Lower lobe of right lung (tissue), 2 donors: Measurements from ENCODE around the gene FAM174C. TPM values are rescaled to one million over a fixed set of nuclear protein-coding genes. Genes with fewer than 3 reads are reported as not detected.

Experiments
- ATAC-seq, 2 donors: fragments of 200-7000 bp; cut with Tn5 transposase; one replicate each; pipeline ENCODE4 v1.9.1; 2020 to 2022; ENCODE audit warnings: mild to moderate bottlenecking in 2 of 2, moderate library complexity in 2 of 2
- DNase-seq: peaks from one replicate; pipeline ENCODE4 v3.0.0-alpha.2; 2020
- H3K27ac ChIP-seq: fragments of 200-600 bp; one replicate; pipeline ENCODE4 v1.8.0; 2022
- H3K27me3 ChIP-seq: fragments of 200-600 bp; one replicate; pipeline ENCODE4 v1.8.0; 2022; ENCODE audit warnings: low read depth
- H3K36me3 ChIP-seq: fragments of 200-600 bp; one replicate; pipeline ENCODE4 v1.8.0; 2022; ENCODE audit warnings: mild to moderate bottlenecking
- H3K4me1 ChIP-seq: fragments of 200-600 bp; one replicate; pipeline ENCODE4 v1.8.0; 2022
- H3K4me3 ChIP-seq: fragments of 200-600 bp; one replicate; pipeline ENCODE4 v1.8.0; 2022; ENCODE audit warnings: mild to moderate bottlenecking
- H3K9me3 ChIP-seq: fragments of 200-600 bp; one replicate; pipeline ENCODE4 v1.8.0; 2022
- intact Hi-C: fragments of 100-400 bp; cut with DNase I; formaldehyde crosslinking; loops from one replicate; pipeline ENCODE4 v1.11.0; 2022
- total RNA-seq: library from RNA; stranded (reverse); fragmentation: NEBNext Ultra II Directional; extraction: Animal tissue kit (Norgen Biotek cat#: 25700); gene quantifications from one replicate; pipeline ENCODE4 v1.2.1, GENCODE V29; 2021
- TF ChIP-seq, protein P1 (sequence below): fragments of 200-600 bp; IDR thresholded peaks from one replicate; pipeline ENCODE4 v1.8.0; 2022; ENCODE audit warnings: antibody characterized with exemption, mild to moderate bottlenecking
- donor health status: DM: no; HTN: yes; CAD: no; lungs with severe emphysema.

The FAM174C gene
- total RNA-seq, 1 donor from 2014 or later: 43.5 TPM

DNA sequence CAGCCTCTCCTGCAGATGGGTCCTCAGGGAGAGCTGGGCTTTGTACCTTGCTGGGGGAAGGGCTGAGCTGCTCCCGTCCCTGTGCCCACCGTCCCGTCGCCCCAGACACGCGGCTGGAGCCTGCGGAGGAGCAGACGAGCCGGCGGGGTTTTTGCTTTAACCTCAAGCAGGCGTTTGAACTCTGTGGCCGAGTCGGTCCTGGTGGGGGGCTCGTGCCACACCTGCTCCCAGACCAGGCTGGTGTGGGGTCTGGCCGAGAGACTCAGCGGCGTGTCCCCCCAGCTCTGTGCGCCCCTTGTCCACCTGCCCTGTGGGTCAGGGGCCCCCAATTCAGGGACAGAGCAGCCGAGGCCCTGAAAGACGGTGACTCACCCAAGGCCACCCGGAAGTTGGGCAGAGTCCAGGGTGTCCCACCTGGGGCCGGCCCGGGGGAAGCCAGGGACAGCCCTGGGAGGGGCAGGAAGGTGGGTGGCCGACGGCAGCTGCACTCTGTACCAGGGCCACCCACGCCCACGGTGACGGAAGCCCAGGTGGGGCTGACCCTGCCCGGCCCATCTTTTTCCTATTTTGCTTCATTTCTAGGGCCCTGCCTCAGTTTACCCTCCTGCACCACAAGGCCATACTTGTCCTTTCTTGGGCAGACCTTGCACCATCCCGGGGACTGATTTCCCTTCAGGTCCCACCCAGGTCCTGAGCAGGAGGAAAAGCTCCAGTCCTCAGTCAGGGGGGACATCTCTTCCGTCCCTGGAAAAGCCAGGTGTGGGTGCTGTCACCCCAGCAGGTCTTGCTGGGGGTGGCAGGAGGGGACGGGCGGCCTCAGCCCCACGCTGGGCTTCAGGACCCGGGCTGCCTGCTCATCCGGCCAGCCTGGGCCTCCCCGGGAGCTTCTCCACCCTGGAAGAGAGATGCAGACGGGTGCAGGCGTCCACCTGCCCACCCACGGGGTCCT, 15.6 kb downstream of the FAM174C start:
- TF ChIP-seq, protein P1, sequence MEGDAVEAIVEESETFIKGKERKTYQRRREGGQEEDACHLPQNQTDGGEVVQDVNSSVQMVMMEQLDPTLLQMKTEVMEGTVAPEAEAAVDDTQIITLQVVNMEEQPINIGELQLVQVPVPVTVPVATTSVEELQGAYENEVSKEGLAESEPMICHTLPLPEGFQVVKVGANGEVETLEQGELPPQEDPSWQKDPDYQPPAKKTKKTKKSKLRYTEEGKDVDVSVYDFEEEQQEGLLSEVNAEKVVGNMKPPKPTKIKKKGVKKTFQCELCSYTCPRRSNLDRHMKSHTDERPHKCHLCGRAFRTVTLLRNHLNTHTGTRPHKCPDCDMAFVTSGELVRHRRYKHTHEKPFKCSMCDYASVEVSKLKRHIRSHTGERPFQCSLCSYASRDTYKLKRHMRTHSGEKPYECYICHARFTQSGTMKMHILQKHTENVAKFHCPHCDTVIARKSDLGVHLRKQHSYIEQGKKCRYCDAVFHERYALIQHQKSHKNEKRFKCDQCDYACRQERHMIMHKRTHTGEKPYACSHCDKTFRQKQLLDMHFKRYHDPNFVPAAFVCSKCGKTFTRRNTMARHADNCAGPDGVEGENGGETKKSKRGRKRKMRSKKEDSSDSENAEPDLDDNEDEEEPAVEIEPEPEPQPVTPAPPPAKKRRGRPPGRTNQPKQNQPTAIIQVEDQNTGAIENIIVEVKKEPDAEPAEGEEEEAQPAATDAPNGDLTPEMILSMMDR: no peak
- no peak for ATAC-seq

DNA sequence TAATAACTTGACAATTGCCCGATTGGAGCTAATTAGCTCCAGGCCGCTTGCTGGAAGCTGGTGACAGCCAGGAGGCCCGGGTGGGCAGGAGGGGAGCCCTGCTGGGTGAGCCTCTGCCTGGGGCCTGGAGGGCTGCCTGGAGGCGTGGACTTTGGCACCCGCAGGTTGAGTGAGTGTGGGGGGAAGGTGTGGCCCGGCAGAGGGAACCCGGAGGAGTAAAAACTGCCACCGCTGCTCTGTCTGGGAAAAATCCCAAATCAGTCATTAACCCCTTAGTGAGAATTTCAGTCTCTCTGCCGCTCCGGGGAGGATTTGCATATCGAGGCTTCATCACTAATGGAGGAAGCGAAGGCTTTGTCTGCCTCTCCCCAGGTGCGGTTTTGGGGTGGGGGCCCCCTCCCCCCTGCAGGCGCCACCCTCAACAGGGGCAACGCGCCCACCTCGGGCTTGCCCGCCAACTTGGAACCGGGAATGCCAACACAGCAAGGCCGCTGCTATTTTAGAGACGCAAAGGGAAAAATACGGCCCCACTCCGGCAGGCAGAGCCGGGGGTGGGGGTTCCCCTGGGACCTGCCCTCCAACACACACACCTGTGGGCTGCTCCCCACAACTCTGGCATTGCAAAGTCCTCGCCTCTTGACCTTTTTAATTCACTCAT, 16.6 kb downstream of the FAM174C start:
- Histone ChIP-seq H3K36me3 (no peaks in the 10 kb centered on the region), H3K27me3 (peaks cover 95% of the 10 kb centered on the region), H3K4me1 (peaks cover 3% of the 10 kb centered on the region), H3K27ac (no peak overlapping the region), H3K9me3 (no peaks in the 10 kb centered on the region), H3K4me3 (no peak overlapping the region)
- intact Hi-C loops: no loop called here
- DNase-seq (no peak), ATAC-seq (no peak)
- TF ChIP-seq, protein P1: no peak

More for the DNA sequence above, 15.6 kb downstream of the FAM174C start:
- intact Hi-C loops: no loop called here
- H3K9me3 ChIP-seq: no peaks in the 10 kb centered on the region
- H3K36me3 ChIP-seq: no peaks in the 10 kb centered on the region
- no peak overlapping the region for H3K4me3 ChIP-seq
- DNase-seq: no peak
- no peak overlapping the region for H3K27ac ChIP-seq
- H3K4me1 ChIP-seq: peaks cover 3% of the 10 kb centered on the region
- peaks cover 92% of the 10 kb centered on the region for H3K27me3 ChIP-seq

DNA sequence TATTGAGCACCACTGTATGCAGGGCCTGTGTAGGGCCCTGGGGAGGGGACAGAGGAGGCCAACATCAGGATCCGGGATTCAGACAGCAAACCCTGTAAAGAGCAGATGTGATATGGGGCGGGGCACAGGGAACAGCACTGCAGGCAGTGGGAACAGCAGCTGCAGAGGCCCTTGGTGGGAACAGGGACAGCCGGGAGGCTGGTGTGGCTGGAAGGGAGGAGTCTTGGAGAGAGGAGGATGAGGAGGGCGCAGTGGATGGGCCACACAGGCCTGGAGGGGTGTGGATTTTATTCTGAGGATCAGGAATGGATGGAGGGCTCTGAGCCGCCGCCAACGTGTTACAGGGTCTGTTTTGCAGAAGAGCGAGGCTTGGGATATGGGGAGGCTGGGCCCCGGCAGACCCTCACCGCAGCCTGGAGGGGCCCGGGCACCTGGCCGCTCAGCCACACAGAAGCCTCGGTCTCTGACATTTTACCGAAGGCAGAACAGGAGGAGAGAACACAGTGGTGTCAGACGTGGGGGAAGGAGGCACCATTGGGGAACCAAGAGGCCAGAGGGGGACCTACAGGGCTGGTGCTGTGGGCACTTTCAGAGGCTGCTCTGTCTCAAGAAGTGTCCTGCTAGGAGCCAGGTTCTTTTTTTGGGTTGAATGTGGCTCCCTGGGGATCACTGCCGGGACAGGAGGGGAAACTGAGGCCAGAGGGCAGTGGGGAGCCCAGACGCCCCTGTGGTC, 17.3 kb downstream of the FAM174C start:
- intact Hi-C loops: no loop called here
- no peaks in the 10 kb centered on the region for H3K36me3 ChIP-seq
- H3K27me3 ChIP-seq: peaks cover 92% of the 10 kb centered on the region
- no peak overlapping the region for H3K27ac ChIP-seq
- H3K4me3 ChIP-seq: no peak overlapping the region
- DNase-seq: no peak
- TF ChIP-seq, protein P1: no peak
- ATAC-seq: no peak
- no peaks in the 10 kb centered on the region for H3K9me3 ChIP-seq
- peaks cover 3% of the 10 kb centered on the region for H3K4me1 ChIP-seq

DNA sequence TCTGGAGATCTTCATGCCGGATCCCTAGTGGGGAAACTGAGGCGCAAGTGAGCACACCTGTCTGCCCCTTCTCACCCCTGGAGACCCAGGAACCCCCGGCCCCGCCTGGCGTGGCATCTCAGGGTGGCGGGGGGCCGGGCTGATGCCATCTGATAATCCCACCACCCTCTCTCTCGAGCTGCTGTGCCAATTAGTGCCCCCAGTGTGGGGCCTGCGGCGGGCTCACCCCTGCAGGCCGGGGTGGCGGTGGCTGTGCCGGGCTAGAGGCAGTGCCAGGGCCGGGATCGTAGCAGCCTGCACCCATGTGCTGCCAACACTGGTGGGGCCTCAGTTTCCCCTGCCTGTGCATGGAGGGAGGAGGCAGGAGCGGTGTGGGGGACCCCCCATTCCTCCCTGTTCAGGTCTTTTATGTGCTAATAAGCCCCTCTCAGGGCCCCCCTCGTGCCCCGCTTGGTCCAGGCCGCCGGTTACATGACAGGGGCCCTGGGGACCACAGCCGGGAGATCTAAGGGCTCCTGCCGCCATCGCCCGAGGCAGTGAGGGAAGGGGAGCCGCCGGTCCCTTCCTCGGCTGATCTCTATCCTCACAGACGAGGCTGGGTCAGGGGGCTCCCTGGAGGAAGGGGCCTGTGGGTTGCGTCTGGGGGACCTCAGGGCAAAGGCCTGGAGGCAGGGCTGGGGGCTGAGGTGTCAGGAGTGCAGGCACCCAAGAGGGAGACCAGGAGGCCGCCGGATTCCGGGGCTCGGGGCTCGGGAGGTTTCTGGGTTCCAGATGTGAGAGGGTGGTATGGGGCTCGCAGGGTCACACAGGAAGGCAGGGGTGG, 18.7 kb downstream of the FAM174C start:
- H3K36me3 ChIP-seq: no peaks in the 10 kb centered on the region
- TF ChIP-seq, protein P1: no peak
- H3K4me1 ChIP-seq: peaks cover 3% of the 10 kb centered on the region
- H3K9me3 ChIP-seq: no peaks in the 10 kb centered on the region
- DNase-seq (no peak), ATAC-seq (no peak)
- H3K4me3 ChIP-seq: no peak overlapping the region
- intact Hi-C loops: no loop called here
- H3K27ac ChIP-seq: no peak overlapping the region
- H3K27me3 ChIP-seq: peaks cover 82% of the 10 kb centered on the region

DNA sequence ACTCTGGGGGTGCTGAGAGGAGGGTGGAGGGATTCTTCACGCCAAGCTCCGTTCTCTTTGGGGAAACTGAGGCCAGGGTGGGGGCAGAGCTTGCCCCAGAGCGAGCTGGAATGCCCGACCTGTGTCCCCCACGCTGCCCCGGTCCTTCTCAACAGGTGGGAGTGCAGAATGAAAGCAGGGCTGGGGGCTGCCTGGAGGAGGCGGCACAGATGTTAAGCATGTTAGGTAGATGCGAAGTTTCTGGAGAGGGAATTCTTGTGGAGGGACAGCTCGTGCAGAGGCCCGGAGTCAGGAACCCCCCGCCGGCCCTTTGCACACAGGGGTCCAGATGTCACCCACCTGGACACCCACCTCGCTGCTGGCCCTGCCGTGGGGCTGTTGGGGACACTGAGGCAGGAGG, 19.4 kb downstream of the FAM174C start:
- intact Hi-C loops: no loop called here
- DNase-seq (no peak), ATAC-seq (no peak)
- Histone ChIP-seq H3K27ac (no peak overlapping the region), H3K4me3 (no peak overlapping the region), H3K27me3 (peaks cover 76% of the 10 kb centered on the region), H3K36me3 (no peaks in the 10 kb centered on the region), H3K4me1 (peaks cover 3% of the 10 kb centered on the region), H3K9me3 (no peaks in the 10 kb centered on the region)
- TF ChIP-seq, protein P1: no peak
